Mucosa of gallbladder (tissue), 1 donor: ENCODE results near the gene SERINC4. TPM values are rescaled to one million over a fixed set of nuclear protein-coding genes. Genes with fewer than 3 reads are reported as not detected.
"Not testable (repeated sequence)": the region's sequence is repeated elsewhere in the genome, so short reads cannot be mapped to it uniquely, and the experiment has no call there.

ENCODE experiments used
- DNase-seq: peaks from one replicate; pipeline ENCODE4 v3.0.0-alpha.2; 2020; ENCODE audit warnings: low spot score
- total RNA-seq: library from RNA; stranded (reverse); gene quantifications from one replicate; pipeline ENCODE4 v1.2.1, GENCODE V29; 2021
- donor health status: DM: no; HTN: no; CAD: no.

The SERINC4 gene
- total RNA-seq: 0.23 TPM

DNA sequence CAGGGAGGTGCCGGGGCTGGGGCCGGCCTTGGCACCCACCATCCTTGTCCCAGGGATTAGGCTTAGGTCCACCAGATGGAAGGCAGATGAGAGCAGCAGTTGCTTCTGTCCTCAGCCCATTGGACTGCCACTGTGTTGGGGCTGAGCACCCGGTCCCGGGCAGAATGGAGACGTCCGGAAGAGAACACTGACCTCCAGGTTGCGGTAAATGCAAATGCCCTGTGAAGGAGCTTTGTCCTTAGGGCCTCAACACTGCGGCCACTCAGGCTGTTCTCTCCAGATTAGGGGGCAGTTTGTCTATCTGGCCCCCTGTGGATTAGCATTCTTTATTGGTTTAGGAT, at the start of gene SERINC4:
Gene SERINC4, minus strand, starts transcription at position 276 of the 341 bp plus-strand sequence. Its CDS starts 234 bp downstream, at position 42.
- DNase-seq: no peak

DNA sequence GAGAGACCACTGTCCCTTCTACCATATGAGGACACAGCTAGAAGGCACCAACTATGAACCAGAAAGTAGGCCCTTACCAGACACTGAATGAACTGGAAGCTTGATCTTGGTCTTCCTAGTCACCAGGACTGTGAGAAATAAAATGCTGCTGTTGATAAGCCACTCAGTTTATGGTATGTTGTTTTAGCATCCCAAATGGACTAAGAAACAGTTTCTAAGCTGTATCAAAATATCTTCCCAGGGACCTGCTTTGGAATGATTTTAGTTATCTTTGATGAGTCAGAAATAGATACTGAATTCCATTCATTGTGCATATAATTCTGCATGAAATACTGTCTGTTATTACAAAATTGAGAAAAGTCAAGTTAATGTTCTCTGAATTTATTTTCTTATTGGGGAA, 45.4 kb upstream of the SERINC4 start:
- no peak for DNase-seq

GRCh38 chr15:43832485-43832884, 32.5 kb upstream of the SERINC4 start:
- not testable (repeated sequence) for DNase-seq

- DNase-seq: not testable (repeated sequence)
These were observed 31.6 kb upstream of the SERINC4 start for GRCh38 chr15:43831519-43832052.

DNA sequence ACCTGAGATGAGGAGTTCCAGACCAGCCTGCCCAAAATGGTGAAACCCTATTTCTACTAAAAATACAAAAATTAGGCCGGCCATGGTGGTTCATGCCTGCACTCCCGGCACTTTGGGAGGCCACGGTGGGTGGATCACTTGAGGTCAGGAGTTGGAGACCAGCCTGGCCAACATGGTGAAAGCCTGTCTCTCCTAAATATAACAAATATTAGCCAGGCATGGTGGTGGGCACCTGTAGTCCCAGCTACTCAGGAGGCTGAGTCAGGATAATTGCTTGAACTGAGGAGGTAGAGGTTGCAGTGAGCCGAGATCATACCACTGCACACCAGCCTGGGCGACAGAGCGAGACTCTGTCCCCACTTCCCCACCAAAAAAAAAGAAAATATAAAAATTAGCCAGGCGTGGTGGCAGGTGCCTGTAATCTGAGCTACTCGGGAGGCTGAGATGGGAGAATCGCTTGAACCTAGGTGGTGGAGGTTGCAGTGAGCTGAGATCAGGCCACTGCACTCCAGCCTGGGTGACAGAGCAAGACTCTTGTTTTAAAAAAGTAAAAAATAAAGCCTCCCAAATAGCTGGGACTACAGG, 30.8 kb upstream of the SERINC4 start:
- not testable (repeated sequence) for DNase-seq

DNA sequence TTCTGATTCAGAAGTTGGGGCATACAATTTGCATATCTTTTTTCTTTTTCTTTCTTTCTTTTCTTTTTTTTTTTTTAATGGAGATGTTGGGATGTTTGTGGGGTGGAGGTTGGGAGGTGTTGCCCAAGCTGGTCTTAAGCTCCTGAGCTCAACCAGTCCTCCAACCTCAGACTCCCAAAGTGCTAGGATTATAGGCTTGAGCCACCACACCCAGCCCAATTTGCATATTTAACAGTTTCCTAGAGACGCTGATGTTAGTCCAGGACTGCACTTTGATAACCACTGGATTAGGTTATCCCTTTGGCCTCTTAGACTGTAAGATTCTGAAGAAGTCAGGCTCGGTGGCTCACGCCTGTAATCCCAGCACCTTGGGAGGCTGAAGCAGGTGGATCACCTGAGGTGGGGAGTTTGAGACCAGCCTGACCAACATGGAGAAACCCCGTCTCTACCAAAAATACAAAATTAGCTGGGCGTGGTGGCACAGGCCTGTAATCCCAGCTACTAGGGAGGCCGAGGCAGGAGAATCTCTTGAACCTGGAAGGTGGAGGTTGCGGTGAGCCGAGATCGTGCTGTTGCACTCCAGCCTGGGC, 30.0 kb upstream of the SERINC4 start:
- not testable (repeated sequence) for DNase-seq

- DNase-seq: no peak
These were observed 28.1 kb upstream of the SERINC4 start for GRCh38 chr15:43828061-43828657.

DNA sequence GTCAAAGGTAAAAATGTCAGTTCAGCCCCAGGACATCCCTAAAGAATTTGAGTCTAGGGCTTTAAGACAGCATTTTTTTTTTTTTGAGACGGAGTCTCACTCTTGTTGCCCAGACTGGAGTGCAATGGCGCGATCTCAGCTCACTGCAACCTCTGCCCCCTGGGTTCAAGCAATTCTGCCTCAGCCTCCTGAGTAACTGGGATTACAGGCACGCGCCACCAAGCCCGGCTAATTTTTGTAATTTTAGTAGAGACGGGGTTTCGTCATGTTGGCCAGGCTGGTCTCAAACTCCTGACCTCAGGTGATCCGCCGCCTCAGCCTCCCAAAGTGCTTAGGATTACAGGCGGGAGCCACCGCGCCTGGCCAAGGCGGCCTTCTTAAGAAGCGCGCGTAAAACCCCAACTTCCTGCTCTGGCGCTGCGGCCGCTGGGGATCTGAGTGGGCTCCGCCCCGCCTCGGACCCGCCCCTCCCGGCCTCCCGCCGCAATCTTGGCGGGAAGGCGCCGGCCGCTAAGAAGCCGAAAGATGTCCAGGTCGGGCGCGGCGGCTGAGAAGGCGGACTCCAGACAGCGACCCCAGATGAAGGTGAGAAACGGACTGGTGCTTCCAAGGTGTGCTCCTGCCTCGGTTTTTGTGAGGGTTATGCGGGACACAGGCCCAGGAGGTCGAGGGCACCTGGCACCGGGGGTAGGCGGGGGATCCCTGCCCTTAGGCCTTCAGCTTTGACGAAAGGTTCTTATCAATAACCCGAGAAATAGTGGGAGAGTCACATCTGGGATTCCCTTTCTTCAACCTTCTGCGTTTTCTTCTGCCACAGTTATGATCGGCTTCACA, 26.7 kb upstream of the SERINC4 start, which contains the start of gene WDR76:
Gene WDR76, plus strand, starts transcription at position 495 of the 834 bp plus-strand sequence. Its CDS starts 31 bp downstream, at position 526.
- DNase-seq: peak; percentile 73

GRCh38 chr15:43826029-43826507, 26.0 kb upstream of the SERINC4 start:
- DNase-seq: no peak

DNA sequence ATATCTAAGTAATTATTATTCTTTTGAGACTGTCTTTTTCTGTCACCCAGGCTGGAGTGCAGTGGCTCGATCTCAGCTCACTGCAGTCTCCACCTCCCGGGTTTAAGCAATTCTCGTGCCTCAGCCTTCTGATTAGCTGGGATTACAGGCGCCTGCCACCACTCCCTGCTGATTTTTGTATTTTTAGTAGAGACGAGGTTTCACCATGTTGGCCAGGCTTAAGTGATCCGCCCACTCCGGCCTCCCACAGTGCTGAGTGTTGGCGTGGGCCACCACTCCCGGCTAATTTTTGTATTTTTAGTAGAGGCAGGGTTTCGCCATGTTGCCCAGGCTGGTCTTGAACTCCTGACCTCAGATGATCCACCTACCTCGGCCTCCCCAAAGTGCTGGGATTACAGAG, 25.3 kb upstream of the SERINC4 start:
- not testable (repeated sequence) for DNase-seq

DNA sequence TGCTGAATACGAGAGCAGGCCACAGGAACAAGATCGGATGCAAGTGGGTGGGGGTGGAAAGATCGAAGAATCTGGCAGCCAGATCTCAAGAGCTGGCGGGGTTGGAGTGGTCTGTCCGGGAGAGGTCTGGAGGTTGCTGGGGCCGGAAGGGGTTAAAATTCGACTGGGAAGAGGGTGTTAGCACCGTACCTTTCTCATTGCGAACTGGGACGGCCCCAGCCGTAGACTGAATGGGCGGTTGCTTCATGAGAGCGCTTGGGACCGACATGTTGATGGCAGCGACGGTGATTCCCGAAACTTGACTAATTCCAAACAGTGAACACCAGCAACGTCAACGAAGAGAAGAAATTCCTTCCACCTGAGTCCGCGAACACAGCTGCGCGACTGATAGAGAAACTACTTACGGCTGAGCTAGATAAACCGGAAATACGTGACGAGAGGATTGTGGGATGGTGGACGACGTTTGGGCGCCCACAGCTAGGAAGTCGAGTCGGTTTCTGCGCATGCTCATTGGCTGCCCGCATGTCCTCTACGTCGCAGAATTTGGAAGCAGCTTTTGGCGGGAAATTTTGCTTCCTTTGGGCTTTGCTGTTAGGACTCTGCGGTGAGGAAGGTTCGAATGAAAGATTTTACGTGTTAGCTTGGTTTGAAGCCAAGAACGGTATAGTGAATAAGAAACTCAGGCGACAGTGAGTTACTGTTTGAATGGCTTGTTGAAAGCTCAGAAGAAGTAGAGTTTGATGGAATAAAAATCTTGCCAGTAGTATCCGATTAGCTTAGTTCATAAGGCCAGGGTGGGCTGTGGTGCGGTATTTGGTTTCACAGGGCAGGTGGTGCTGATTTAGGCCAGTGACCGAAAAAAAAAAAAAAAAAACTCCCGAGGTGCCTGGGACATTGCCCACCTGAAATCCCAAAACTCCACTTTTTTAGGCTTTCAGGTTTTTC, 24.6 kb upstream of the SERINC4 start, which contains the start of gene MFAP1:
Gene MFAP1, minus strand, starts transcription at position 389 of the 945 bp plus-strand sequence. Its CDS starts 121 bp downstream, at position 268.
- DNase-seq: peak; percentile 97

GRCh38 chr15:43821505-43821904, 21.5 kb upstream of the SERINC4 start:
- DNase-seq: no peak

DNA sequence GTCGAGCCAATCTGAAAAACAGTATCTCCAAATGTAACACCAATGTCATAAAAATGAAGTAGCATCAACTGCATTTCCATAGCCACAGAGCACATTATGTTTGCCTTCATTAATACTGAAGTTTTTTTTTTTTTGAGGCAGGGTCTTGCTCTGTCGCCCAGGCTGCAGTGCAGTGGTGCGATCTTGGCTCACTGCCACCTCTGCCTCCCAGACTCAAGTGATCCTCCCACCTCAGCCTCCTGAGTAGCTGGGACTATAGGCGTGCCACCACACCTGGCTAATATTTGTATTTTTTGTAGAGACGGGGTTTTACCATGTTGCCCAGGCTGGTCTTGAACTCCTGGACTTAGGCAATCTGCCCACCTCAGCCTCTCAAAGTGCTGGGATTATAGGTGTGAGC, 15.0 kb upstream of the SERINC4 start:
- DNase-seq: not testable (repeated sequence)

DNA sequence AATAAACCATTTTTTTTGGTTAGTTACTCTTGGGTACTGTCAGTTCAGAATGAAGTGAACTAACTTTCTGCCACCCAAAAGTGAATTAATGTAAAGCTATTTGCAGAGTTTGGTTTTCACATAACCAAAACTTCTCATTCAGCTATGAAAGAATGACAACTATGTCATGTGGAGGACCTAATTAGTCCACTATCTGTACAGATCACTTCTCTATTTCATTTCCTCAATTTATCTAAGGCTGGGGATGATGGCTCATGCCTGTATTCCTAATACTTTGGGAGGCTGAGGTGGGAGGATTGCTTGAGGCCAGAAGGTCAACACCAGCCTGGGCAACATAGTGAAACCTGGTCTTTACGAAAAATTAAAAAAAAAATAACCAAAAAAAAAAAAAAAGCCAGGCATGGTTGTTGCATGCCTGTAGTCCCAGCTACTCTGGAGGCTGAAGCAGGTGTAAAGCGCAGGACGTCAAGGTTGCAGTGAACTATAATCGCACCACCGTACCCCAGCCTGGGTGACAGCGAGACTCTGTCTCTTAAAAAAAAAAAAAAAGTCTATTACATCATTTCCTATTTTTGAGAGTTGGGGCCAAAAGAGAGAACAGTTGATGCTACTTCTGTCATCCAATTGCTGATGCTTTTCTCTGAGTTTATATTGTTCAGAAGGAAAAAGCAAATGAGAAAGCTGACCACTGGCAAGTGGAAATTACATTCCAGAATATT, 9.1 kb upstream of the SERINC4 start:
- DNase-seq: no peak

GRCh38 chr15:43808435-43808950, 8.5 kb upstream of the SERINC4 start:
- no peak for DNase-seq

DNA sequence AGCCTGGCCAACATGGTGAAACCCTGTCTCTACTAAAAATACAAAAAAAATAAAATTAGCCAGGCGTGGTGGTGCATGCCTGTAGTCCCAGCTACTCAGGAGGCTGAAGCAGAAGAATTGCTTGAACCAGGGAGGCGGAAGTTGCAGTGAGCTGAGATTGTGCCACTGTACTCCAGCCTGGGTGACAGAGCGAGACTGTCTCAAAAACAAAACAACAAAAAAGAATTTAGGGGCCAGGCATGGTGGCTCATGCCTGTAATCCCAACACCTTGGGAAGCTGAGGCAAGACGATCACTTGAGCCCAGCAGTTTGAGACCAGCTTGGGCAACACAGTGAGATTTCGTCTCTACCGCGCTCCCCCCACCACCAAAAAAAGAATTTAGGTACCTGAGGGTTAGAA, 2.7 kb upstream of the SERINC4 start:
- not testable (repeated sequence) for DNase-seq

DNA sequence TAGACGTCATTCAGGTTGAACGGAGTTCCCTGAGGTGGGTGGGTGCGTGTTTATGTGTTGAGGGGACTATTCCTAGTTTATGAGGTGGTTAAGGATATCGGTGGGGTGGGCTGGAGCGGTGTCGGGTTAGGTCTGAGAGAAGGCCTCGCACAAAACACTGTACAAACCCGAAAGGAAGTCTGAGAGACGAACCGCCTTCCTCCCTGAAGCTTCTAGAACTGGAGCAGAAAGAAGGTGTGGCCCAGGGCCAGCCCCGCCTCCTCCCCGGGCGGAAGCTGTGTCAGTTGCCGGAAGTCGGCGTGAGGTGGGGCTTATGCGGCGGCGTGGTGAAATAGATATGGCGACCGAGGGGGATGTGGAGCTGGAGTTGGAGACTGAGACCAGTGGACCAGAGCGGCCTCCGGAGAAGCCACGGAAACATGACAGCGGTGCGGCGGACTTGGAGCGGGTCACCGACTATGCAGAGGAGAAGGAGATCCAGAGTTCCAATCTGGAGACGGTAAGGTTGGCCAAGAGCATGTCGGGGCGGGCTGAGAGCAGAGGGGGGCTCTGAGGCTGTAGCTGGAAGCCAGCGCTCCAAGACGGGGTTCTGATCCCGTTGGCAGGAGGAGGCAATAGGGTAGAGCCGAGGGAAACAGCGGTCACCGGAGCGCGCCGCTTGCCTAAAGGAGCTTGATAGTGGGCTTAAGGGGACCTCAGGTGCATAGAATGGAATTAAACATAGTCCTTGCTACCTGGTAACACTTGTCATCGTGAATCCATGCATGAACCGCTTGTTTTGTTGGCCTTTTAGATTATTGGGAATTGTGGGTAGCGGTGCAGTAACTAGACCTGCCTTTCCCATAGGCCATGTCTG, 494 bp upstream of the SERINC4 start, which contains the start of gene HYPK:
Gene HYPK, plus strand, starts transcription at position 314 of the 856 bp plus-strand sequence. Its CDS starts 24 bp downstream, at position 338.
- peak; percentile 95 for DNase-seq

DNA sequence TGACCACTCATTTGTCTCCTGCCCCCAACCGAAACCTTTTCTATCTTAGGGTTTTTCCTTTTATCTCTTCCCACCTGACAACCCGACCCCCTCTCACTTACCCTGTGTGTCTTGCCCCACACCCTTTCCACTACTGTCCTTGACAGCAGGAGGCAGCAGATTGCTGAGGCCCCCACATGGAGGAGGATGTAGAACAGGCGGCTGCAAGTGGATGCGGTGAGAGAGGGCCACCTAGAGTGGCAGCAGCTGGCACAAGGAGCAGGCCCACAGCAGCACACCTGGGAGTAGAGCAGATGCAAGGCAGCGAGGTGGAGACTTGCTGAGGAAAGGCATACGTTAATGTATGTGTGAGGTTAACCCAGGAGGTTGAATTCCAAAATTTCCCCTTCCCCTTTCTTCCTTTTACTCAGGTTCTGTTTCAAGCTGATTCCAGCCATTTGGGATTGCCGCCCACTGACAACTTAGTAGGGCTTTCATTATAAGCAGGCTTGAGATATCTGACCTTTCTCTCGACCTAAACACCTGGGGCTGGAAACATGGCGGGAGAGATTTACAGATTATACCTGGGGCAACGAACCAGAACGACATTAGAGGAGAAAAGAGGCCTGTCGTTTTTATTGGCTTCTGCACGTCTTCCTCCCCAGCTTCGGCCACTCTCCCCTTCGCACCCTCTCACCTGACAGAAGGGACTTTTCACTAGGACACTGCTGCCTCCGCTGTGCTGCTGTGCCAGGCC, 643 bp downstream of the SERINC4 start:
- DNase-seq: no peak
